NCI-H226 (cell line): ENCODE measurements around the gene PITPNM3.
"Not testable (repeated sequence)": the region's sequence is repeated elsewhere in the genome, so short reads cannot be mapped to it uniquely, and the experiment has no call there.

Experiments
- DNase-seq: peaks from one replicate; pipeline ENCODE4 v3.0.0-alpha.2; 2015

Gene PITPNM3

DNA sequence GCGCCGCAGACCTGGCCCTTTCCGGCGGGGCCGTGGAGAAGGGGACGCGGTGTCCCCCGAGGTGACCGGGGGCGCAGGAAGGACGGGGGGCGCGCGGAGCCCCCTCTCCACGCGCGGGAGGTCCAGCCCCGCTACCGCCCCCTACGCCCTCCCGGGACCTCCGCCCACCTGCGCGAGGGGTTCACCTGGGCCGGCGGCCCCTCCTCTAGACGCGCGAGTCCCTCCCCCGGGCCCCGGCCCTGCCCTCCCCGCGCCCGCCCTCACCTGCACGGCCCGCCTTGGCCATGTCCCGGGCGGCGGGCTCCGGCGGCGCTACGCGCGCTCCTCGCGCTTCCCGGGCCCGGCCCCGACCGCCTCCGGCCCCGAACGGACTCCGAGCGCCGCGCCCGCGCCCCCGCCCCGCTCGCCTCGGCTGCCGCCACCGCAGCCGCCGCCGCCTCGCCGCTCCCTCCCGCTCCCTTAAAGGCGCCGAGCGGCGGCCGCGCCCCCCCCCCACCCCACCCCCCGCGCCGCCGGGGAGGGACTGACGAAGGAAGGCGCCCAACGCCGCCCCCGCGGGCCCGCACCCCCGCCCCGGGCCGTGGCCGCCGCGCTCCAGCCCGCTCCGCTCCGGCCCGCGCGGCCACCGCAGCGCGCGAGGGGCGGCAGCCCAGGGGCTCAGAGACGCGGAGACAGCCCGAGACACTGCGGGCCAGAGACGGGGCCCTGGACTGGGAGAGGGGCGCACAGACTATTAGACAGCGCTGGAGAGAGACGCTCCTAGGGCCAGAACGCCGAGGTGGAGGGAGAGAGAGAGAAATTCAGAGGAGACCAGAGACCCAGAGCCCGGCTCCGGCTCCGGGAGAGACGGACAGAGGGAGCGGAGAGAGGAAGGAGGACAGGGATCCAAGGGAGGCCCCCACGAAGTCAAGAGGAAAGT, at the start of gene PITPNM3:
PITPNM3 (minus strand) TSS at position 435 of the 919 bp plus-strand sequence; CDS start at position 286, 149 bp downstream.
- DNase-seq, result no peak

DNA sequence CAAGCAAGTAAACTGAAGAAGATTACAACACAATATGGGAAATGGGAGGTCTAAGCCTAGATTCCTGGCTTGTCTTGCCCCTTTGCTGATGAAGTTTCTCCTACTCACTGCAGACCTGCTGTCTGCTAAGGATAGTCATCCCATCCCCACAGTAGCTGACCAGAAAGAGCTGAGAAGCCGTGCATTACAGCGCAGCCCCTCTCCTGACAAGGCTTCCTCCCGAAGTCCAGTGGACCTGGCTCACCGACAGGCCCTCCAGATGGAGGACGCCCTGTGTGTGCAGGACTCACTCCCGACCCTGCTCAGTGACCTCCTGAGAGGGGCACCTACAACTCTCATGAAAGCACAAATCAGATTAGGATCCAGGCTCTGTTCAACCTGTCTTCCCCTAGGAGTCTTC, 48.8 kb upstream of the PITPNM3 start:
- DNase-seq, result no peak

DNA sequence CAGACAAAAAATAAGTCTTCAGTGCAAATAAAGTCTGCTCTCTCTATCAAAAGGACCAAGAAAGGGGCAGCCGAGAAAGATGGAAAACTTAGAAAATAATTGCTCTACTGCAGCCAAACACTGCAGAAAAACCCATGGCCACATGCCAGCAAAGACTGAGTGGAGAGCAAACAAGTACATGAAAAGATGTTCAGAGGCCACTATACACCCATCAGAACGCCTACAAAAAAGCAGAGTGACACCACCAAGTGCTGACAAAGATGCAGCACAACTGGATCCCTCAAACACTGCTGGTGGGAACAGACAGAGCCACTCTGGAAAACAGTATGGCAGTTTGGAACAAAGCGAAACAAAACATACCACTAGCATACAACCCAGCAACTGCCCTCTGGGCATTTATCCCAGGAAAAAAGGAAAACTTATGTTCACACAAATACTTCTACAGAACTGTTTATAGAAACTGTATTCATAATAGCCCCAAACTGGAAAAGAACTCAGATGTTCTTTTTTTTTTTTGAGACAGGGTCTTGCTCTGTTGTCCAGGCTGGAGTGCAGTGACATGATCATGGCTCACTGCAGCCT, 47.5 kb upstream of the PITPNM3 start:
- no peak for DNase-seq

DNA sequence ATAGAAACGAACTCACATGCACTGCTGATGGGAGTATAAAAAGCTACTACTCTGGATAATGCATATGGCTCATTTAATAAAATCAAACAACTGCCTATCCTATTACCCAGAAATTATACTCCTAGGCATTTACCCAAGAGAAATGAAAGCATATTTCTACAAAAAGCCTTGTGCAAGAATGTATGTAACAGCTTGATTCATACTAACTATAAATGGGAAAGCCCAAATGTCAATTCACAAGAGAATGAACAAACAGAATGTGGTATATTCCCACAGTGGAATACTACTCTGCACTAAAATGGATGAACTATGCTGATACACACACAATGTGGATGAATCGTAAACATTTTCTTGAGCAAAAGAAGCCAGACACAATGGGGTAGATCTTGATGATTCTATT, 45.8 kb upstream of the PITPNM3 start:
- DNase-seq, result no peak

DNA sequence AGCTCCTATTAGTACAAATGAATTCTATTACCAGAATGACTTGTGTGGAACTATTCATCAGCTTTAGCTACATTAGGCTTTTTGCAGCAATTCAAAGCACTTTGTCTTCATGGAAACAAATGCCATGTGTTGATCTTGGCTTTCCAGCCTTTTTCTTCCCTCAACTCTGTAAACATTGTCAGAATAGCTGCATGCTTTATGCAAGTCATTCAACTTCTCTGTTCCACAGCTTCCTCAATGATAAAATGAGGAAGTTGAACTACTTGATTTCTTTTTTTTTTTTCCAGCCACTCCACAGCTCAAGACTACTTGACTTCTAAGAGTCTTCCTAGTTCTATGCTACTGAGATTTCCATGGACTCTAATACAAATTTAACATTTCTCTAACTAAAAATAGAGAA, 43.0 kb upstream of the PITPNM3 start:
- no peak for DNase-seq

DNA sequence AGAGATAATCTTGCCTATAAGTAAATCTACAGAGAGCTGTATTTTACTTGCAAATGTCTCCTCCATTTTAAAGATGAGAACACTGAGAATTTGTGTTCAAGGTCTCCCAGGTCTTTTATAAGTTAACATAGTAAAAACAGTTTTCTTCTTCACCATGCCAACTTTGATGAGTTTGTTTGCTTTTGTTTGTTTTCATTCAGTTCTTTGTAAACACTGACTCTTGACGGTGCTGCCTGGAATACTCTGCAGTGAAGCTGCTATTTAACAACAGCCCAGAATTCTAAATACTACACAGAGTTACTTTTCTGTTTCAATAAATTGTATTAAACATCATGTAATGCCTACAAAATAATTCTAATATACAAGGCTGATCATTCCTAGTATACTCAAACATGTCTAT, 41.4 kb upstream of the PITPNM3 start:
- no peak for DNase-seq

DNA sequence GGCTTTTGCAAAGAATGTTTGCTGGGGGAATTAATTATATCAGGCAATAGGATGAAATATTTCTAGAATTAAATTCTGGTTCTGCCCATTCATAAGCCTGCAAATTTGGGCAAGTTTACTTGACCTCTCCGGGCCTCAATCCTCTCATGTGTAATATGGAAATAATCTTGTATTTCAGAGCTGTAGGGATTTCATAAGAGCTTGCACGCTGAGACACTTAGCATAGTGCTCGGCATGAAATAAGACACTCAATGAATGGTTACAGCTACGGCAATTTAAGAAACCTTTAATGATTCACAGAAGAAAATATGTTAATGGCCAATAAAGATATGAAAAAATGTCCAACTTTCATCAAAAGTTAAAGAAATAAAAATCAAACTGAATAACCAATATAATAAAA, 40.6 kb upstream of the PITPNM3 start:
- no peak for DNase-seq

DNA sequence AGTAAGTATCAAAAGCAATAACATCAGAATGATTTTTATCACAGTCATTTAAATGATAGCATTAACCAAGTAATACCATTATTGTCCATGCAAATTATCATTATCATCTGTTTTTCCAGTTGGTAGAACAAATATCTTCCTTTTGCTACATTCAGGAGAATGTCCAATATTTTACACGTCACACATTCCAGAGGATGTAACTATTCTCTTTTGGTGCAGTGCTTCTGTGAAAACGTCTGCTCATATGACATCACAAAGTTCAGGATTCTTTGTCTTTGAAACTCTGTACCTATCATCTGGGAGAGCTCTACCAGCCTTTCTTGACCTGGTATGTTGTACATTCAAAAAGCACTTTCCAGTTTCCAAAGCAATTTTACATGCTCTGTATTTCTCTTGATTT, 40.2 kb upstream of the PITPNM3 start:
- DNase-seq, result no peak

DNA sequence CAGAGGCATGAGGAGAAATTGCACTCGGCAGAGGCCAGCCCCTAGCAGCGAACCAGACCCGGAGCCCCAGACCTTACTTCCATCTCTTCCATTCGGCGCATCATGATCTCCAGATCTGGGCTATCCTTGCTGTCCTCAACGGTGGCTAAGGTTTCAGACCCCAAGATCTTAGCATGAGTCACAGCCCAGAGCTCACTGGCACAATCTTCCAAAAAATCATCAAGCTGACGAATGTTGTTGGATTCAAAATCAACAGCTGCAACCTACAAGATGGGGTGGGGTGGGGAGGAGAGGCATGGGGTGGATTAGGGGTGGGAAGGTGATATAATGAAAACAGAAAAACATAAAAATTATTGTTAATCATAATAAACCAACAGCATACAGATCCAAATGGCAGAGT, 39.7 kb upstream of the PITPNM3 start:
- no peak for DNase-seq

DNA sequence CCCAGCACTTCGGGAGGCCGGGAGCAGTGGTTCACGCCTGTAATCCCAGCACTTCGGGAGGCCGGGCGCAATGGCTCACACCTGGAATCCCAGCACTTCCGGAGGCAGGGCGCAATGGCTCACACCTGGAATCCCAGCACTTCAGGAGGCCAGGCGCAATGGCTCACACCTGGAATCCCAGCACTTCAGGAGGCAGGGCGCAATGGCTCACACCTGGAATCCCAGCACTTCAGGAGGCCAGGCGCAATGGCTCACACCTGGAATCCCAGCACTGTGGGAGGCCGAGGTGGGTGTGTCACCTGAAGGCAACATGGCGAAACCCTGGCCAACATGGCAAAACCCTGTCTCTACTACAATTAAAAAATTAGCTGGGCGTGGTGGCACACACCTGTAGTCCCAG, 37.0 kb upstream of the PITPNM3 start:
- DNase-seq, result not testable (repeated sequence)

DNA sequence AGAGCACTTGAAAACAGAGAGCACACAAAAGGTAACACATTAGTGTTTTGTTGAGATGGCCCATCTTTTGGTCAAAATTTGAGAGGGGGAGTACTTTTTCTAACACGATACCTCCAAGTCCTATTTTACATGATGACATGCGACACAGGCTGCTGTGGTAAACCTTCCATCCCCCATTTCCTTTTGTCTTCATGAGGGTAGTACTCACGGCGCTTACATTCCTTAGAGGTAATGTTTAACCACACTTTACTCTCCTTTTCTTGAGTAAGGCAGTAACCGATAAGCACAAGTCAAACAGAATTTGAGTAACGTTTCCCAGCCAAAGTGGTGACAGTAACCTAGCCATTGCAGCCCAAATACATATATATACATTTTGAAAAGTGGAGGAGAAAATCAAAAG, 35.8 kb upstream of the PITPNM3 start:
- no peak for DNase-seq

DNA sequence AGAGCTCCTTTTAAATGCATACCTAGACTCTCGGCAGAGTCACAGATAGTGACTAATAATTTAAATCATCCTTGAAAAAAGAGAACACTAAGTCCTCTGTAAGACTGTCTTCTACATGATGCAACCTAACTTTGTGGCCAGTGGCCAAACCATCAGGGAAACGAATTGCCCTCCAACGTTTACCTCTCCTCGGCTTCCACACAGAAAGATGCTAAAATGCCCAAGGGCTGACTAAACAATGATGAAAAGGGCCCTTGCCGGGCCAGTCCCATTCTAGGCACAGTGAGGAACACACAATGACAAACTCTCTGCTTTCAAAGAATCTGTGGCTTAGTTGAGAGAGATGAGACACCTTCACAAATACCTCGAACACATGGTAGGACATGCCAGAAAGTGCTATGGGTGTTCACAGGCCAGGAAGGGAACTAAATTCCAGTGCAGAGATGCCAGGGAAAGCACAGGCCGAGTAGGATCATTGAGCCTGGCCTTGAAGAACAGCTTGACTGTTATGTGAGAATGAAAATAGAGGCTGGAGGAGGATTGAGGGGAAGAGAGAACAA, 35.3 kb upstream of the PITPNM3 start:
- no peak for DNase-seq

DNA sequence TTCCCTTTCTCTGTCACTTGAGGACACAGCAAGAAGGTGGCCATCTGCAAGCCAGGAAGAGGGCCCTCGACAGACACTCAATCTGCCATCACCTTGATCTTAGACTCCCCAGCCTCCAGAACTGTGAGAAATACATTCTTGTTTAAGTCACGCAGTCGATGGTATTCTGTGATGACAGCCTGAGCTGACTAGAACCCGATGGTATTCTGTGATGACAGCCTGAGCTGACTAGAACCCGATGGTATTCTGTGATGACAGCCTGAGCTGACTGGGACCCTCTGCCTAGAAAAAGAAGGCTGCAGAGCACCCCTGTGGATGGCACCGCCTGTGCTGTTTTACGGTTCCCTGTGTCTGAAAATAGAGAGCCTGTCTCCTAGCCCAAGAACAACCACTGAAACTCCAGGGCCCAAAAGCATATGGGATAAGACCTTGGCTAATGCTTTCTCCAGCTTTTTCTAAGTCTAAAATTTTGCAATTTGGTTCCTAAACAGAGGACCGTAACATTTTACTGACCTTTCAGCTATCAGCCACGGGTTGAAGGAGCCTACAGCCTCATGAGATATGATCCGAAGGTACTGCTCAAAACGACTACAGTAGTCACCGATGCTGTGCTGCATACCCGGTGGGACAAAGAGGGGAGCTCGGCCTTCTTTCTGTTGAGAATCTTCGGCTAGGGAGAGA, 33.1 kb upstream of the PITPNM3 start:
- no peak for DNase-seq

DNA sequence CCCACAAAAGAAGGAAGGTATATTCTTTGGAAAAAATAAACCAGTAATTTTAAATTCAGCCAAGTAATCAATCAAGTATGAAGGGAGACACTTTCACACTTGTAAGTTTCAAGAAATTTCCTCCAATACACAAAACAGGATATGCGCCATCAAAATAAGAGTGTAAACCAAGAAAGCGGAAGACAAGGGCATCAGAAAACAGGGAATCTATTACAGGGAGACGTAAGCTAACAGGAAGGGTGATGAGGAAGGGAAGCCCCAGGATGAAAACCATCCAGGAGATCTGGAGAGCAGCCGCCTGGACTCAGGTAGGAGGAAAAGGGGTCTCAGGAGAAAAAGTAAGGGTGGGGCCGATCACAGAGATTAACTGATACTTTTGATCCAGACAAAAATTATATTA, 31.8 kb upstream of the PITPNM3 start:
- no peak for DNase-seq

DNA sequence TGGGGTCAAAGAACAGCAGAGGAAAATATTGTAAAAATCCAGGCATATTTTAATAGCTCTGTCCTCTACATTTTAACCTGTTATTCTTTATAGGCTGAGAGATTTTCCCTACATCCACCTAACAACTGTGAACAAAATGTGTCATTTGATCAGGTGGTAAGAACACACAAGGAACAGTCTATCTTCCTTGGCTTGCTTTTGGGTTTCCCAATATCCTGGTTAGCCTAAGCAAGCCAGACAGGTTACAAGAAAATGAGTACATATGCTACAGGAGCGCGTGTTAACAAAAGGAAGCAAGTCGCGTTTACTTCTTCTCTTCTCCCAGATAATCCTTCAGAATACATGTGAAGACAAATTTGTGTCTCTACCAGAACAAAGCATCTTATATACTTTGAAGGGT, 31.0 kb upstream of the PITPNM3 start:
- no peak for DNase-seq

DNA sequence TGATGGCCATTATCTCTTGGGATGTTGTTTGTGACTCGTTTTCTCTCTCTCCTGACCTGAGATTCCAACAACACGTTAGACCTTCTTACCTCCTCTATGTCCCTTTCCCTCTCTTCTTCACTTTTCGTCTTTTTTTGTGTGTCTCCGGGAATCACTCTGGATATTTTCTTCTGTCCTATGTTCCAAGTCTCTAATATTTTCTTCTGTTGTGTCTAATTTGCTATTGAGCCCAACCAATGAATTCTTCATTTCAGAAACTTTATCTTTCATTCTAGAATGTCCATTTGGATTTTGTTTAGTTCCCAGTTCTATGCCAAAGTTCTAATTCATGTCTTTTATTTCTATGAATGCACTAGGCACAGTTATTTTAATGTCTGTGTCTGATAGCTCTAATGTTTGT, 27.1 kb upstream of the PITPNM3 start:
- DNase-seq, result no peak

DNA sequence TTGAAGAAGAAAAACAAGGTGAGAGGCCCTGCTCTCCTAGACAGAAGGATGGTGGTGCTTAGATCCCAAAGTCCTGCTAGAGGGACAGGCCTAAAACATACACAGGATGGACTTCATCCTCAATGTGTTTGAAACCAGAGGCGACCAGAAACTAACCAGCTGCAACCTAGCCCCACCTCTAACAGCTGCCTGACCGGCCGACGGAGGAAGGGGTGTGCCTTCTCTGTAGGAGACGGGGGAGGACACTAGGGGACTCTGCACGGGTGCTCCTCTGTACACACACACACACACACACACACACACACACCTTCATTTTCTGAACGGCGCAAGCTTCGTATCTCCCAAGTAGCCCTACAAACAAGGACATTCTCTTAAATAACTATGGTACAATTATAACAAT, 24.3 kb upstream of the PITPNM3 start:
- DNase-seq, result no peak

DNA sequence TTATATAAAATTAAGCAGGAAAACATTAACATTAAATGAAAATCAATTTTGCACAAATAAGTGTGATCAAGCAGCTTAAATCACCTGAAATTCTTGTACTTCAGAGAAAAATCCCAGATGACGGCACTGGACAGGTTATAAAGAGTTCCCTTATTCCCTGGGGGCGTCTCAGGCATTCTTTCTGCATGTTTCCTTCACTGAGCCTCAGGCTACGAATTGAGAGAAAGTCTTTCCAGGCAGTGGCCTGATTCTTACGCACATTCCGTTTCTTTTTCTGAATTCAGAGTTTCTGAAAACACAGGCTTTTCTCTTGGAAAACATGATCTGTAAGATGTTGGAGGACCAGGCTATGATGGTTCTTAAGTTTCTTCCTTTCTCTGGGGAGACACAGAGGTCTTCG, 22.1 kb upstream of the PITPNM3 start:
- DNase-seq, result no peak

DNA sequence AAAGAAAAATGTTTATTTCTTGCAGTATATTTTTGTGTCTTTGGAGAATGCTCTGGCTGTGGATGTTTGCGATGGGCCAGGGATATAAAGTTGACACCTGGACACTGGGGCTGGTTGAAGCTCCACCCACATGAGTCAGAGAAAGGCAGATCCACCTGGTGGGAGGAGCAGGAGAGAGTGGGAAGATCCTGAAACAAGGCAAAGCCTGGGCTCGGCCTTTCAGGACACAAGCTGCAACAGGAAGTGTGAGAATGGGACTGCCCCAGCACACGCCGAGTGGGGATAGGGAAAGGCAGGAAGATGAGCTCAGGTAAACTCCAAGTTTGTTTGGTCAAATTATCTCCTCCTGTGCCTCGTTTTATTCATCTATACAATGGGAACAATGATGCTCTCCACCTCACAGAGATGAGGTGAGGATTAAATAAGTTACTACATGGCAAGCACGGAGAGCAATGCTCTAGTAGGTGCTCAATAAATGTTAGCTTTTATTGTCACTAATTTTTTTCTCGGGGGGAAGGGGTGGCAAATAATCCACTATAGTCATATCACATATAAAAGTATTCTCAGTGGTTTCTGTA, 21.4 kb upstream of the PITPNM3 start:
- peak; percentile 21 for DNase-seq

DNA sequence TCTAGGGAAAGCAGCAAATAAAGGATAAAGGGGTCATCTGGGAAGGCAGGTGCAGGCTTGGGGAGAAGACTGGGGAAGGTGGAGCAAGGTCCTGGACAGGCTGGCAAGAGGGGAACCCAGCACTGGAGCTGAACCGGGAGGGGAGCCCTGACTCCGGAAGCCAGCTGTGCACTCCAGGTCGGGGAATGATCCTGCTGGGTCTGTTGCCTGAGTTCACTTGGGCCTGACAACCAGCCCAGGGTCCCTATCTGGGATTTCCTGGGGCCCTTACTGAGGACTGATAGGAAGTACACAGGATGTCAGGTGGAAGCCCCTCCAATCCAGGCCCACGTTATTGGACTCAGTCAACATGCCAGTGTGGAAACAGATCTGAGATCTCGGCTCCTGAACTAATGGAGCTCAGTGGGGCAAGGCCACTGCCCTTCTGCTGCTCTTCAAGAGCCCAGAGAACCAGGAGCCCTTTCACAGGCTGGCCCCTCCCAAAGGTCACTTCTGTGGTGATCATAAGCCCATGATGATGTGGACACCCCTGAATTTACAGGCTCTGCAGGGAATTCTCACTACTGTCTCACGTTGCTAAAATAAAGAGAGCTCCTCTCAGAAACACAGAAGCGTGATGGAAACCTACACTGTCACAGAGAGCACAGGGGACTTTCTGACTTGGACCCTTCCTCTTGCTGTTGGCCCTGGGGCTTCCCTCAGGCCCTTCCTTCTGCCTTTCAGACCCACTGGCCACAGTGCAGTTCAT, 19.9 kb upstream of the PITPNM3 start:
- DNase-seq, result no peak

DNA sequence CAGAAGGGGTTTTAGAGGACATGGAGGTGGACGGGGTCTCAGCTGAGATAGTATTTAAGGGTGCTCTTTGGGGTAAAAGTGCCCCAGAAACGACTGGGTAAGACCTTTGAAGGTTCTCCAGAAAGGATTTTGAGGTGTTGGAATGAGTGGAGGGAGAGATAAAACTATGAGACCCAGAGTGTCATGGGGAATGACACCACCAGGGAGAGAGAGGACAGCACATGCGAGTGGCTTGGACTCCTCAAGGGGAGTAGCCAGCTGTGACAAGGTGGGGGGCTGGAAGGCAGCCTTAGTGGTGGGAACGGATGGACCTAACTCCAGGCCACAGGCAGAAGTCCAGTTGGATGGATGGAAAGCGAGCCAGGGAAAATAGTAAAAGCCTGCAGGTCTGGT, 19.2 kb upstream of the PITPNM3 start:
- DNase-seq, result no peak
